ENCODE results near the gene ARAP3.

The ARAP3 gene

GRCh38 chr5:141681295-141681694, 735 bp downstream of the ARAP3 start:
- no peak for TF ChIP-seq CTCF (IDR thresholded peaks at IDR 0.05; ENCODE audit: borderline replicate concordance, insufficient read depth, low read depth, low read length)
- no peak overlapping the region for H3K4me3 ChIP-seq (ENCODE audit: low read depth, low read length)

GRCh38 chr5:141680751-141681201, 1.3 kb downstream of the ARAP3 start:
- no peak overlapping the region for H3K4me3 ChIP-seq (ENCODE audit: low read depth, low read length)
- no peak for TF ChIP-seq CTCF (IDR thresholded peaks at IDR 0.05; ENCODE audit: borderline replicate concordance, insufficient read depth, low read depth, low read length)

DNA sequence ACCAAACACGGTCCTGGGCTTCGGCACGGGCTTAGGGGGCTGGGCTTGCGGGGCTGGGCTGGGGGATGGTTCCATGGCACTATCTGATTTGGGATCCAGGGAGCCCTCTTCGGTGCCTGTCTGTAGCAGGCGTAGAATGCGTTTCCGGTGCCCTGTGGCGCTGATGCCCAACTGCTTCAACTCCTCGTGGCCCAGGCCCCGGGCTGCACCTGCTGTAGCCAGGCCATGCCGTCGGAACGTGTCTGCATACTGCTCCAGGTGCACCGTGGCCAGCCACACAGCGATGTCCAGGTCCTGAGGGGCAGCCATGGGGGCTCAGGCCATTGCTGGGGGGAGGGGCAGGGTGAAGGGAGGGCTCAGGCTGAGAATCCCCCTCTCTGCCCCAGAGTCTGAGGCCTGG, 1.9 kb downstream of the ARAP3 start:
- no peak for TF ChIP-seq CTCF (IDR thresholded peaks at IDR 0.05; ENCODE audit: borderline replicate concordance, insufficient read depth, low read depth, low read length)
- no peak overlapping the region for H3K4me3 ChIP-seq (ENCODE audit: low read depth, low read length)

DNA sequence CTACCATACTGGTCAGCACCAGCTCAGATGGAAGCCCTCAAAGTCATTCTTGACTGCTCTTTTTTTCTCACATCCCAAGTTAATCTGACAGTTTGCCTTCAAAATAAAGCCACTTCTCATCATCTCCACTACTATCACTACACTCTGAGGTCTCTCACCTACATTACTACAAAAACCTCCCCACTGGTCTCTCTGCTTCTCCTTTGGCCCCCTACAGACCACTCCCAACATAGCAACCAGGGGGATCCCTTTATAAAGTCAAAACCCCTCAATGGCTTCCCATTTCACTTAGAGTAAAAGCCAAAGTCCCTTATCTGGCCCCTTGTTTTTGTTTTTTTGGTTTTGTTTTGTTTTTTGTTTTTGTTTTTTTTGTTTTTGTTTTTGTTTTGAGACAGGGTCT, 4.6 kb downstream of the ARAP3 start:
- H3K4me3 ChIP-seq (ENCODE audit: low read depth, low read length): no peak overlapping the region
- no peak; the same call in 1 of the 2 replicates for TF ChIP-seq CTCF (IDR thresholded peaks at IDR 0.05; ENCODE audit: borderline replicate concordance, insufficient read depth, low read depth, low read length)

DNA sequence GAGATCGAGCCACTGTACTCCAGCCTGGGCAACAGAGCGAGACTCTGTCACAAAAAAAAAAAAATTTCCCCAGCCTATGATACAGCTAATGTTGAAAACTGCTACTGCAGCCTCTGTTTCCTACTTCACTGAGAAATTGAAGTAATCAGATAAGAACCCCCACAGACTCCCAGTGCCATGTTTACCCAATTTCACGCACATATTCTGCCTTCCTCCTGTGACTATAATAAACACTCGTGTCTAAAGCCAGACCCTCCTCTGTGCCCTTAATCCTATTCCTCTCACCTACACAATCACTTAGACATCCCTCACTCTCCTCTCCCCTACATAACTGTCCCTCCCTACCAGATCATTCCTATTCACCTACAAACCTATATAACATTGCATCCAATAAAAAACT, 6.4 kb downstream of the ARAP3 start:
- TF ChIP-seq CTCF (IDR thresholded peaks at IDR 0.05; ENCODE audit: borderline replicate concordance, insufficient read depth, low read depth, low read length): no peak
- H3K4me3 ChIP-seq (ENCODE audit: low read depth, low read length): no peak overlapping the region

GRCh38 chr5:141674747-141675146, 7.3 kb downstream of the ARAP3 start:
- no peak overlapping the region for H3K4me3 ChIP-seq (ENCODE audit: low read depth, low read length)
- no peak for TF ChIP-seq CTCF (IDR thresholded peaks at IDR 0.05; ENCODE audit: borderline replicate concordance, insufficient read depth, low read depth, low read length)

DNA sequence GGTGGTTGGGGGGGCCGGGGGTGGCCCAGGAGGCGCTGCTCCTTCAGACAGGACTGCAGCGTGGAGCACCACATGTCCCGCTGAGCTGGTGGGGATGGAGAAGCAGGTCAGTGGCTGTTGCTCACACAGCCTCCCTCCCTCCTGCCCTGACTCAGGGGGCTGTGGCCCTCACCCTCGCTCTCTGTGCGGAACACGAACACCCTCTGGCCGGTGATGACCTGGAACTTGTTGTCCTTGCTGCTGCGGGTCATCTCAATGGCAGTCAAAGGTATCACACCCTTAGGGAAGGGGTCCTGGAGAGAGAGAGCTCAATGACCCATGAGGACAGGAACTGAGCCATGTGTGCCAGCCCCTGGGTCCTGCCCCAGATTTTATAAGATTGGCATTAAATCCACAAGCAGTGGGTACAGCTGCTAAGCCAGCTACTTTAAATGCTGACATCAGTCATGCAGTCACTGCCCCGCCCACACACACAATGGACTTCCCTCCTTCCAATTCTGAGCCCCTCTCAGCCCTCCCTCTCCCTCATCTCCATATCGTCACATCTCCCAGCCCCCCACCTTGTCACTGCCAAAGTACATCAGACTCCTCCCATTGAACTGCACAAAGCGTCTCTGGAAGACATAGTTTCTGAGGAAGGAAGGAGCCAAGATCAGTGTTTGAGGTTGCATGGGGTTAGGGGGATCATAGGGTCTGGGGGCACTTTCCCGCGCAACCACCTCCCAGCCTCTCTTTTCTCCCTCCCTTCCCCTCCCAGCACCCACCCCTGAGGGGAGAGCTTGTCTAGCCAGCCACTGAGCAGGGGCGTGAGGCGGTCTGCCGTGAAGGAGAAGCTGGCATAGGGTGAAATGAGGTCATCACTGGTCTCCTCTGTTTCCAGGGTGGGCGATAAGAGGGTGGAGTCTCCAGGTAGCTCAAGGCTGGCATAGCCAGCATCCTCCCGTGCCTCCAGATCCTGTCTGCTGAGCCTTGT, 8.9 kb downstream of the ARAP3 start:
- no peak overlapping the region for H3K4me3 ChIP-seq (ENCODE audit: low read depth, low read length)
- TF ChIP-seq CTCF (IDR thresholded peaks at IDR 0.05; ENCODE audit: borderline replicate concordance, insufficient read depth, low read depth, low read length): no peak
